HG03460 (cell line): ENCODE data around the gene FBXW2.

Experiments used
- ATAC-seq: cut with Tn5 transposase; IDR thresholded peaks from one replicate; pipeline ENCODE4 v1.9.1; 2021; ENCODE audit not compliant: unreplicated experiment

FBXW2 gene

DNA sequence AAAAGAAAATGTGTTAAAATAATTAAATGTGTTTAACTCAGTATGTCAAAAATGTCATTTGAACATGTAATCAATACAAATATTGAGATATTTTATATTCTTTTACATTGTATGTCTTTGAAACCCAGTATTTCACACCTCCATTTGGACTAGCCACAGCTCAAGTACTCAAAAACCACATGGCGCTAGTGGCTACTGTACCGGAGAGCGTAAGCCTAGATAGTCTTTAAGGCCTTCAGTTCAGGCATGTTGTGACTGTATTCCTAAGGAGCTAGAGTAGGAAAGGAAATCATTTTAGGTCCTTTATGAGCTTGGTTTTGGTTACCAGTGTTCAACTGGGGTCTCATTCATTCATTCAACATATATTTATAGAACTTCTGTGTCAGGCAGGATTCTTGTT is 12.8 kb downstream of the FBXW2 start:
- no peak for ATAC-seq

DNA sequence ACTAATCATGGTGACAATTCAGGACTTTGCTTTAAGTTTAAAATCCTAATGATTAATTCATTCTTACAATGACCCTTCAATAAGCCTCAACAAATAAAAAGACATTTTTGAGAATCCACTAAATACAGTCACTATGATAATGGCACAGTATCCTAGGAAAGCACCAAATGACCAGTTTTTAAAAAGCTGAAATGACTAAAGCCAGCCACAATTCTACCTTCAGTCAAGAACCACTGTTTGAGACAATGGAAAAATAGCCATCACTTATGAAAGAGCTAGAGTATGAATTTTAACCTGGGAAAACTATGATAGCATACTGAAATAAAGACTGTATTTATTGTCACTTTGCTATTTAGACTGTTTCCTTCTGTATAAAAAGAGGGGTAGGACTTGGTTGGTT is 14.0 kb downstream of the FBXW2 start:
- ATAC-seq: no peak

DNA sequence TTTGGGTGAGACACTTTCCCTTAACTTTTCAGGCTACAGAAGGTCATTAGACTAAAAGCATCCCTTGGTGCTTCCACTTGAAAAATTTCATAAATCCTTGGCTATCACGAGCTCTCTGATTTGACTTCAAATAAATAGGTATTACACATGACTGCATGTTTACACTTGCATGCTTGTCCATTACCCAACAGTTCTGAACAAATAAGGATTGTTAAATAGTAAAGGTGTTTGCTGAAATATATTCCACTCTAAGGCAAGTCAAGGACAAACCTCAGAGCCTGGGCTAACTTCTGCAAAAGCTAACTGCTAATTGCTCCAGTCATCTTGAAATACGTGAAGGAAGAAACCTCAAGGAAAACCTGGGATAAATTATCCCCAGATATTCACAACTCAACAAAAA is 14.5 kb downstream of the FBXW2 start:
- ATAC-seq: no peak

DNA sequence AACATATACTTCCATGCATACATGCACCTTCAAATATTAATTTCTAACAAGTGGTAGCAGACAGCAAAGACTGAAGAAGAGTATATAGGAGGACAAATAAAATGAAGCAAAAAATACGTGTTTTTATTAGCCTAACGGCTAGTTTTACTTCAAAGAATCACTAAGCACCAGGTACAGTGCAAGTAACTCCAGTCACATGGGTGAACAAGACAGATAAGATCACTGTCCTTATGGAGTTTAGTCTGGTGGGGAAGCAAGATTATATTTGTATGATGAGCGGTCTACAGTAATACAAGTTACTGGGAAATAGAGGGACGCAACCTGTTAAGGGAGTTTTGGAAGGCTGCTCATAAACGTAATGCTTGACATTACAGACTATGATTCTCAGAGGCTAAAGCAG is 16.0 kb downstream of the FBXW2 start:
- ATAC-seq: no peak

DNA sequence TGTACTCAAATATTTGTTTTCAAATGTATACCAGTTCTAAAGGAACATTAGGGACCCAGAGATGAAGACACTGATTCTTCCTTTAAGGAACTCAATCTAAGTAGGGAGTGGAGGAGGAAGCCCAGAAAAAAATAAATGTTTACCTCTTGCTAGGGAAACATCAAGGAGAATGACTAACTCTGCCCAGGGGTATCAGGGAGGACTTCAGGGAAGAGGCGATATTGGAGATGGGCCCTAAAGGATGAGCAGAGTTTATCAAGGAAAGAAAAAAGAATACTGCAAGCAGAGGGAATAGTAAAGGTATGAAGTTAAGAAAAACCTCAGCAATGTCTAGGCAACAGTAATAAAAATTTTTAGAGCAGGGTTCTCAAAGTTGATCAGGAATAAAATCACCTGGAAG is 16.4 kb downstream of the FBXW2 start:
- no peak for ATAC-seq

DNA sequence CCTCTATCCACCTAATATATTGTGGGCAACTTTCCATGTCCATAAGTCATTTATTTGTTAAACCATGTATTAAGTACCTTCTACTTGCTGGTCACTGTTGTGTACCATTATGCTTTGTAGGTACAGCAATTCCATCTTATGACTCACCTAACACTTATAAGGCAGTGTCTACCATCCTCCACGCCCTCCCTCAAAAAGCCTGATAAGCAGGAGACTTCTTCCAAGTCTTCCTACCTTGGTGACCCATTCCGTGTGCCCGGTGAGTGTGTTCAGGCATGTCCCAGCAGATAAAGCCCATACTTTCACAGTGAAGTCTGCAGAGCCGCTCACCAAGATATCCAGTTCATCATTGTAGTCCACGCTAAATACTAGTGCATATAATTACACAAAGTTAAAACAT is 17.4 kb downstream of the FBXW2 start:
- no peak for ATAC-seq

DNA sequence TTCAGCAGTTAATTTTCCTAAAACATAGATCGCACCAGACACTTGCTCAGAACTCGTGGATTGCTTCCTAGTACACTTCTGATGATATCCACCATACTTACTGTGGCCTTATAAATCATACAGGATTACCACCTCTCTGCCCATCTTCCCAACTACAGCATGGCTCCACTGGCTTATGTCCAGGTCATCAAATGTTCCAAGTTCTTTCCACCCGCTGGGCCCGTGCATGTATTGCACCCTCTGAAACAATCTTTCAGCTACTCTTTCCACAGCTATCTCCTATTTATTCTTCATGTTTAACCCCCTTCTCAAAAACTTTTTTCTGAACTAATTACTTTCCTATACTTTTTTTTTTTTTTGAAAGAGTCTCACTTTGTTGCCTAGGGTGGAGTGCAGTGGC is 18.5 kb downstream of the FBXW2 start:
- ATAC-seq: no peak

DNA sequence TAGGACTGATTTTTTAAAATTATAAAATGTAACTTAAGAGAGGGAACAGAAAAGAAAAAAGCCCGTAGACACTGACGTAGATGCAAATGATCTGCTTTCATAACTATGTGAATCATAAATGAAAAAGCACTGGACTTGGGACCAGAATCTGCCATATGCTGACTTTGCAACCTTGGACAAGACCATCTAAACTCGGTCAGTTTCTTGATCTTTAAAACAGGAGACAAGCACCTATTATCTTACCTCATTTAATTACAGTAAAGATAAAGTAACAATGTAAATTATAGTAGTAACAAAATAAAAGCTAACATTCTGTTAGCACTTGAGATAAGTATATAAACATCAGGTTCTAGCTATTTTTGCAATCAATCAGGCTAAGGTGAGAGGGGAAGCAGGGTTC is 20.0 kb downstream of the FBXW2 start:
- ATAC-seq: no peak

DNA sequence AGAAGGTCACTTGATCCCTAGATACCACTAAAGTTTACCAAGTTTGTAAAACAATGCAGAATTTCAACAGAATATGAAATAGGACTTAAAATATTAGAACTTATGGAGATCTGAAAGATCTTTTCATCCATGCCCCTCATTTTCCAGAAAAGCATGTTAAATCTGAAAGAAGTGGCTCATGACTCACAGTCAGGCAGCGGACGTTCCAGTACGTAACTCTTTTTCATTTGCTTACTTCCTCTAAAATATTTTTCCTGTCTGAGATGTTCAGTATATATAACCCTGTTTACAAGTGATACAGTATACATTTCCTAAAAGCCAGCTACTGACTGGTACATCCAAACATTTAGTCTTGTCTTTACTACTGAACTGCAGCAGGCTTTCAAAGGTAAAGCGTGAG is 22.3 kb downstream of the FBXW2 start:
- ATAC-seq: no peak

DNA sequence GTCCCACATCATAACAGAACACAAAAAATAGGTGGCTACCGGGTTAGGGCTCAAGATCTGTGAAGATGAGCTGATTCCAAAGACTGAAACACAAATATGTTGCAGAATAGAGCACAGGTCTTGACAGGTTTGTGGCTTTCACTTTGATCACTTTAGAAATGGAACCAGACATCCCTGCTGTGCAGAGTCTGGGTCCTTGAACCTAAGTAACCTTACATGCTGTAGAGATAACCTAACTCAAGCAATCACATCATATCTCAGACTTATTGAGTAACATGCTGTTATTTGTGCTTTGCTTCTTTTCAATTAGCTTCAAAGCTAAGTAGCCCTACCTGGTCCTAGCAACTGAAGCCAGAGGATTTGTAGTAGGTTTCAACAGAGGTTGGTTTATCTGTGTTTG is 24.3 kb downstream of the FBXW2 start:
- no peak for ATAC-seq

DNA sequence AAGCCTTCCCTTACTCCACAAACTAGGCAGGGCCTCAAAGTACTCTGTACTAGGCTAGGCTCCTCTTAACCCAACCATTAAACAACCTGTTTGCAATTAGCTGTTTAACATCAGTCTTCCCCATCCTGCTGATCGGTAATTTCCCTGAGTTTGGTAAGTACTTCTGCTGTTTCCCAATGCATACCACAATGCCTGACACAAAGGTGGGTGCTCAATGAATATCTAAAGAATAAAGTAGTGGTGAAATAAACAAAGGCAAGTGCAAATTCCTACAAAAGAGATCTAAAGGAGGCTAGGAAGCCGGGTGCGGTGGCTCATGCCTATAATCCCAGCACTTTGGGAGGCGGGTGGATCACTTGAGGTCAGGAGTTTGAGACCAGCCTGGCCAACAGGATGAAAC is 25.0 kb downstream of the FBXW2 start:
- no peak for ATAC-seq

DNA sequence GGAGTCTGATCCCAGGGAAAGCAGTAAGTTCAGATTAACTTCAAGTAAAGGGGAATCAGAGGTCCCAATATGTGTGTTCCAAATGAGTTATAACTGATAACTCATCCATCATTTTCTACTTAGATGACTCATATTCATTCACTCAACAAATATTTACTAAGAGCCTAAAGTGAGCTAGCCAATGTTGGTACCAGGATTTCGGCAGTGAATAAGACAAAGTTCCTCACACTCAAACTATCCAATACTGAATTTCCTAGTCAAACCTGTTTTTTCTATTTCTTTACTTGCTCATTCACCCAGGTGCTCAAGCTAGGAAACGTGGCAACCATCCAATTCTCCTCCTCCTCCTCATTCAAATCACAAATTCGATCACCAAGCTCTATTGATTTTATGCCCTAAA is 25.8 kb downstream of the FBXW2 start:
- ATAC-seq: no peak

DNA sequence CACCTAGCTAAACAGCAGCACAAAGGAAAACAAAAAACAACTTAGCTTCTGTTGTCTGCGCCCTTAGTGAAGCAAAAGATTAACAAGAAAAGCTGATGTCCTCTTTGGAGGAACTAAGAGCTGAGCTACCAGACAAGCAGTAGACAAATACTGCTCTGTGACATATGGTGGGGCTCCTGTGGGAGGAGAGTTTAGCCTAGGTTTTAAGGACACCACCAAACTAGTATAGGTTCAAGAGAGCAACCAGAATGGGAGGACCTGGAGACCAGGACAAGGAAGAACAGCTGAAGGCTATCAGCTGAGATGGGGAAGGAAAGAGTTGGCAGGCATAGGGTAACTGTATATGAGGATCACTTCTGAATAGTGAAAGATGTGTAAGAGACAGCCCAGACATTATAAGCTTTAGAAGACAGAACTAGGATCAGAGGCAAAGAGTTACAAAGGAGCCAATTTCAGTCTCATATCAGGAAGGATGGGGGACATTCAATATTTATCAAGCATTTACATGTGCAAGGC is 27.2 kb downstream of the FBXW2 start:
- no peak for ATAC-seq

DNA sequence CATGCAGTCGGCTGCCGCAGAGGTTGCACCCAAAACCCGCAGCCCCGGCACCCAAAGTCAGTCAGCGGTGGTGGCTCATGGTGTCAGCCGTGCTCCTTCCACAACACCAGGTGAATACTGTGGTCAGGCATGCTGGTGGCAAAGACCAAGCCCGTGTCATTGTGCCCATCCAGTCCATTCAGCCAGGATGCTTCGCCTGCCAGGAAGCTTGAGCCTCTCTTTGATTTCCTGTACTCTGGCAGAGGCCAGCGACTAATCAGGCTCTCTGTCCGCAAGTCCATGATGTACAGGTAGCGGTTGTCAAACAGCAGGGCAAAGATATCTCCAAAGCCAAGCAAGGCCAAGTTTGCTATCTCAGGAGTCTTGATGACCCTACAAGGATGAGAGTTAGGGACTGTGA is 28.7 kb downstream of the FBXW2 start:
- ATAC-seq: no peak

DNA sequence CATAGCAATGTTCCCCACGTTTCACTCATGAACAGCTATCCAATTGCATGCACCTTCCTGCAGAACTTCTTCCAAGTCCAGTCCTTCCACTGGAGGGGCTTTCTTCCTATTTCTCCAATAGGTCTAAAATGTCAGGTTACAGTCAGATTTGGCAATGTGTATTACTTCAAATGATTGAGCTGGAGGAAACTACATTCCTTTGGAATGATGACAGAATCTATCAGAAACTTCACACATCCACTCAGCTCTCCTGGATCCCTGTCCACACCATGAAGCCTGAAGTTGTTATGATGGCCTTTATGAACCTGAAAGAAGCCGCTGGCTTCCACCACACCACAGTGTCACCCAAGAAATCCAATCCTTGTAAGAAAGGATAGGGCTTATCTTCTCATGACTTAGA is 32.2 kb downstream of the FBXW2 start:
- no peak for ATAC-seq

DNA sequence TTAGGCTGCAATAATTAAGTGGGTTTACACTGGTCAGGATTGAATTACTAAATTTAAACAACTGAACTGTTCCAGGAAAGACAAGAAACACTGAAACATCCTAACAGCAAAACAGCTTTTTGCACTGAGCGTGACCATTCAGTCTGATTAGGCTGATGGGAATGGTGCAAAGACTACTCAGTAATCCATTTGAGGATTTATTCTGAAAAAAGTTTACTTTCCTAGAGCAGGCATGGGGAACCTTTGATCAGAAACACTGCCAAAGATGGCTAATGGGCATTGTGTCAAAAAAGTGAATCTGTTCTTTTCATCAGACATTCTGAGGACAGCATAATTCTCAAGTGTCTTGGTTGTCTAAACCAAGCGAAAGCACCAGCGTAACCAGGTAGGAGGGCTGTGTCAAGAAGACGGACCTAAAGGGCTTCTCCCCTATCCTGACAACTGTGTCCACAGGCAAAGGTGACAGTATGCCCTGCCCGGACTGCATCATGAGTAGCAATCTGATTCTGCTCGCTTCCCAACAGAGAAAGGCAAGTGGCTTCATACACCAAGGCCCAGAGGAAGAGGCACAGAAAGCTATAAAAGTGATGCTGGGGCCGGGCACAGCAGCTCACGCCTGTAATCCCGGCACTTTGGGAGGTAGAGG is 33.3 kb downstream of the FBXW2 start:
- ATAC-seq: no peak

DNA sequence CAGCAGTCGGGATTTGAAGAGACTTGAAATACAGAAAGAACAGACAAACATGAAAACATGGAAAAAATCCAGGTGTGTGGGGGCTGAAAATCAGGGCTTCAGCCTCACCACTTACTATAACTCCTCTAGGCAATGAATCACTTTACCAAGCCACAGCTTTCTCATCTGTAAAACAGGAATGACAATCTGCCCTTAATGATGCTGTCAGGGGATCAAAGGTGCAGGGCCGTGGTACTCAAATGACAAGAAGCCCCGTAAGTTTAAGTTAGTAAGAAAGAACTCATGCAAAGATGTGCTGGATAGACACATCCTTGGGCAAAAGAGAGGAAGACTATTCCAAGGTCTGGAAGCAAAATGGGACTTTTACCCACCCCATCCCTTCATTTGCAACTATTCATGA is 34.7 kb downstream of the FBXW2 start:
- ATAC-seq: no peak

DNA sequence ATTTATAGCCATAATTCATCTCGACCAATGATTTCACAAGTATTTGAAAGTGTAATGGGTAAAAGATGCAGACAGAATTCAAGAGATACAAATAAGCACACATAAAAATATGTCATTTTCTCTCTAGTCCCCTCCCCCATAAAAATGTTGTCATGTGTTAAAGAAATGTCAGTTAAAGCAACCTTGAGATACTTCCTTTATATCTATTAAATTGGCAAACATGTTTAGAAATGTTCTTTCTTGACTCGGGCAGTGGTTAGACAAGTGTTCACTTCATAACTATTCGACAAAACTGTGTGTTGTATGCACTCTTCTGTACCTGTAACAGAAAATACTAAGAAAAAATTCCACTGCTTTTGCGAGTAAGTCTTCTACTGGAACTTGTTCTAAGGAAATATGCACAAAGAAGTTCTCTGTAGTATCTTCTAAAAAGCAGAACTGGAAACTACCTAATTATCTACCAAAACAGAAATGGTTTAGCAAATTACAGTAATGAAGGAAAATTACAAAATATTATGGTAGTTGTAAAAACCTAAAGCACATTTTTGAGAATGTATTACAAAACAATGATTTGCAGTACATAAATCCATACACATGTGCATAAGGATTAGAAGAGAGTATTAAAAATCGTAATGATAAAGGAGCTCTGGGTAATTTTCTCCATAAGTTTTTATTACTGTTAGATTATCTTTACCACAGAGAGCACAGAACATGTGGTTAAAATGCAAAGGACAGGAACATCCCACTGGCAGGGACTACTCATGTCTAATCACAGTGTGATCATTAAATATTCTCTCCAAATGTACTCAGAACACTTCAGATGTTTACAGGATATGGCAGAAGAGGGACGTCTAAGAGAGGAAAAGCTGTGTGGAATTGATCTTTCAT is 35.9 kb downstream of the FBXW2 start:
- no peak for ATAC-seq

DNA sequence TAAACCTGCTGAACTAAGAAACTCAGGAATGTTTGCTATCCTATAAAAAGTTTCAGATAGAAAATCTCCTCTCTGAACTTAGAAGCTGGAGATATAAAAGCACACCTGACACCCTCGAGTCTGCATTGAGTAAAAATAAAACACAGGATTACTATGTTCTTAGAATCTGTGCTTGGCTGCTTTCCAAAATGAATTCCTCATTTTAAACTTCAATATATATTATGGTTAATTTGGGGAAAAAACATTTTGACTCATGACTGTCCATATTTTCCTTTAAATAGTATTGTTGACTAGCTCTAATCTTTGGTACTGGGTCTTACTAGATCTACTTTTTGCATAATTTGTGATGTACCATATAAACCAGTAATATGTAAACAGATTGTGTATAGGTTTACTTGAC is 36.7 kb downstream of the FBXW2 start:
- ATAC-seq: no peak

DNA sequence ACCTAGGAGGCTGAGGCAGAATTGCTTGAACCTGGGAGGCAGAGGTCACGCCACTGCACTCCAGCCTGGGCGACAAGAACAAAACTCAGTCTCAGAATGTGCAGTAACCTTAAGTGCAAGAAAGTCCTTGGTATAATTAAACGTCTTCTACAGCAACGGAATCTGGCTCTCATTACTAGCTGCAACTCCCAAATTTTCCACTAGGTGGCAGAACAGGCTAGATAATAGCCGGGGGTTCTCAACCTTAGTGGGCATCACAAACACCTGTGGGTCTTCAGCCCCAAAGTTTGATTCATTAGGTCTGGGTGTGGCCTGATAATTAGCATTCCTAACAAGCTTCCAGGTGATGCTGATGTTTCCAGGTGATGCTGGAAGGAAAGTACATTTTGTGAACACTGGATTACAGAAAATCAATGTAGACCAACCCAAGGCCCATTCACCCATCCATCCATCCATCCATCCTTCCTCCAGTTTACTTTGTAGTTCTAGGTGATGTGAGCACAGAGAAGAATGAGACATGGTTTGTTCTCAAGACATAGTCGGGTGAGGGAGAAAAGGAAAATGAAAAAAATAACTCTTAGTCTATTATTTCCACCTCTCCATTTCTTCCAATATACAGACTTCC is 37.3 kb downstream of the FBXW2 start:
- ATAC-seq: no peak

DNA sequence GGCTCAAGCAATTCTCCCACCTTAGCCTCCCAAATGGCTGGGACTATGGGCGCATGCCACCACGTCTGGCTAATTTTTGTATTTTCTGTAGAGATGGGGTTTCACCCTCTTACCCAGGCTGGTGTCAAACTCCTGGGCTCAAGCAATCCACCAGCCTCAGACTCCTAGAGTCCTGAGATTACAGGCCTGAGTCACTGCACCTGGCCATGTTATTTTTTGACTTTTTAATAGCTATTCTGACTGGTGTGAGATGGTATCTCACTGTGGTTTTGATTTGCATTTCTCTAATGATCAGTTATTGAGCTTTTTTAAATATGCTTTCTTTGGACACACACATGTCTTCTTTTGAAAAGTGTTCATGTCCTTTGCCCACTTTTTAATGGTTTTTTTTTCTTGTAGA is 38.2 kb downstream of the FBXW2 start:
- peak; percentile 65 for ATAC-seq

DNA sequence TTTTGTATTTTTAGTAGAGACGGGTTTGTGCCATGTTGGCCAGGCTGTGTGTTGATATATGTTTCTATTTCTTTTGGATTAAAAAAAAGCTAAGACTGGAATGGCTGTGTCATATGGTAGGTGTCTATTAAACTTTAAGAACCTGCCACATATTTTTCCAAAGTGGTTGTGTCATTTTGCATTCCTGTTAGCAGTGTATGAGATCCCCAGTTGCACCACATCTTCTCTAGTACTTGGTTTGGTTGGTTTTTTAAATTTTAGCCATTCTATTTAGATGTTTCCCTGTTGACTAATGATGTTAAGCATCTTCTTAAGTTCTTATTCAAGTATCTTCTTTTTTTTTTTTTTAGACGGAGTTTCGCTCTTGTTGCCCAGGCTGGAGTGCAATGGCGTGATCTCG is 42.8 kb downstream of the FBXW2 start:
- ATAC-seq: no peak
